GM12878 (cell line): ENCODE measurements around the gene CALN1. TPM values are rescaled to one million over a fixed set of nuclear protein-coding genes. Genes with fewer than 3 reads are reported as not detected.

Source experiments
- ATAC-seq: fragments of 200-7000 bp; cut with Tn5 transposase; 3 replicates; pipeline ENCODE4 v1.9.1; 2020; ENCODE audit warnings: mild to moderate bottlenecking, moderate library complexity
- BruUV-seq: library from RNA; stranded (reverse); fragments of 400-500 nt; replicated peaks from 2 replicates; lab custom pipeline; 2021; lab: Mats Ljungman, UMichigan
- CTCF ChIA-PET: fragments of 300-600 bp; sonication (Branson Sonifier 250); formaldehyde crosslinking; extraction: SDS; loops from one replicate; lab custom pipeline; 2021; ENCODE audit warnings: inconsistent platforms; lab: Yijun Ruan, JAX
- POLR2A ChIA-PET: fragments of 350-600 bp; formaldehyde crosslinking; extraction: SDS; loops from one replicate; lab custom pipeline; 2021; ENCODE audit warnings: inconsistent platforms; lab: Charles Lee
- RAD21 ChIA-PET: fragments of 300-600 bp; sonication (Branson Sonifier 250); formaldehyde crosslinking; loops from one replicate; lab custom pipeline; 2023; ENCODE audit warnings: antibody characterized with exemption; ENCODE audit not compliant: unreplicated experiment; lab: Charles Lee
- SMC1A ChIA-PET: fragments of 300-600 bp; sonication (Branson Sonifier 250); formaldehyde crosslinking; loops from one replicate; lab custom pipeline; 2023; ENCODE audit not compliant: unreplicated experiment, uncharacterized antibody; lab: Charles Lee
- DNase-seq: peaks from one replicate; pipeline ENCODE4 v3.0.0-alpha.2; 2011; ENCODE audit warnings: low read depth, low spot score
- FAIRE-seq: peaks from 3 replicates; lab custom pipeline; 2011; peaks lifted over from hg19 to GRCh38; lab: Jason Lieb, UNC
- H2AFZ ChIP-seq: 2 replicates; pipeline ENCODE4 v1.6.0; 2011; ENCODE audit warnings: low read depth, low read length, control low read depth; ENCODE audit not compliant: control insufficient read depth
- H3K27ac ChIP-seq: 2 replicates; pipeline ENCODE4 v1.5.1; 2011; ENCODE audit warnings: control low read depth; ENCODE audit not compliant: control insufficient read depth, insufficient read depth
- H3K27me3 ChIP-seq, 2 experiments: replicated peaks in 1 of 2; 2 replicates each; pipeline versions ENCODE4 v1.6.0 to v1.6.1; 2011; ENCODE audit warnings: low read length in 1 of 2; ENCODE audit not compliant: control insufficient read depth in 2 of 2, insufficient read depth in 2 of 2
- H3K36me3 ChIP-seq, 2 experiments: 2 replicates each; pipeline ENCODE4 v1.5.1; 2011; ENCODE audit warnings: low read length in 1 of 2; ENCODE audit not compliant: control insufficient read depth in 2 of 2, insufficient read depth in 2 of 2
- H3K4me1 ChIP-seq: 2 replicates; pipeline ENCODE4 v1.6.1; 2011; ENCODE audit warnings: mild to moderate bottlenecking, low read length, moderate library complexity, mixed read lengths; ENCODE audit not compliant: control insufficient read depth, insufficient read depth
- H3K4me2 ChIP-seq: 2 replicates; pipeline ENCODE4 v1.6.0; 2011; ENCODE audit warnings: control low read depth; ENCODE audit not compliant: control insufficient read depth, insufficient read depth
- H3K4me3 ChIP-seq: fragments of 200-600 bp; sonication (generic); 2 replicates; pipeline ENCODE4 v1.5.1; 2016
- H3K79me2 ChIP-seq: 2 replicates; pipeline ENCODE4 v1.6.0; 2011; ENCODE audit warnings: low read length; ENCODE audit not compliant: control insufficient read depth, insufficient read depth
- H3K9ac ChIP-seq: 2 replicates; pipeline ENCODE4 v1.8.0; 2011; ENCODE audit warnings: low read length, control low read depth, mixed read lengths; ENCODE audit not compliant: control insufficient read depth, insufficient read depth
- H3K9me3 ChIP-seq: replicated peaks from 3 replicates; pipeline ENCODE4 v1.5.1; 2011; ENCODE audit warnings: mild to moderate bottlenecking, low read length; ENCODE audit not compliant: control insufficient read depth, insufficient read depth
- H4K20me1 ChIP-seq: 2 replicates; pipeline ENCODE4 v1.6.0; 2011; ENCODE audit not compliant: control insufficient read depth, insufficient read depth
- BRCA1 ChIP-seq: IDR thresholded peaks from 2 replicates; pipeline ENCODE4 v1.6.1; 2011; ENCODE audit warnings: low read depth, low read length, improper control_type of control experiment
- CBX3 ChIP-seq: fragments of 200-600 bp; sonication (generic); IDR thresholded peaks from 2 replicates; pipeline ENCODE4 v1.6.1; 2016; ENCODE audit warnings: low read depth, borderline replicate concordance
- CEBPZ ChIP-seq: fragments of 150-350 bp; IDR thresholded peaks from 2 replicates; pipeline ENCODE4 v1.6.1; 2016; ENCODE audit warnings: low read depth, low read length
- CHD2 ChIP-seq: IDR thresholded peaks from 2 replicates; pipeline ENCODE4 v1.6.1; 2011; ENCODE audit warnings: low read depth, low read length, improper control_type of control experiment, borderline replicate concordance
- ELK1 ChIP-seq: IDR thresholded peaks from 2 replicates; pipeline ENCODE4 v1.6.1; 2012; ENCODE audit warnings: low read depth, low read length, improper control_type of control experiment
- EZH2 ChIP-seq: IDR thresholded peaks from 2 replicates; pipeline ENCODE4 v1.6.1; 2012; ENCODE audit warnings: low read depth, mild to moderate bottlenecking, control low read depth, inconsistent platforms, low read length, borderline replicate concordance; ENCODE audit not compliant: control insufficient read depth
- FOS ChIP-seq: IDR thresholded peaks from 3 replicates; pipeline ENCODE4 v1.6.1; 2011; ENCODE audit warnings: borderline replicate concordance; ENCODE audit not compliant: insufficient read length; ENCODE audit errors: extremely low read depth
- GATAD2B ChIP-seq: fragments of 450-650 bp; conservative IDR thresholded peaks from 2 replicates; pipeline ENCODE4 v1.6.1; 2017; ENCODE audit warnings: low read depth, mild to moderate bottlenecking, moderate library complexity
- NKRF ChIP-seq: fragments of 450-650 bp; conservative IDR thresholded peaks from 2 replicates; pipeline ENCODE4 v1.6.1; 2017; ENCODE audit warnings: mild to moderate bottlenecking, moderate library complexity
- NRF1 ChIP-seq: conservative IDR thresholded peaks from 2 replicates; pipeline ENCODE4 v1.6.1; 2011; ENCODE audit warnings: mild to moderate bottlenecking, low read depth, low read length, improper control_type of control experiment
- RELA ChIP-seq: fragments of 450-650 bp; IDR thresholded peaks from 2 replicates; pipeline ENCODE4 v1.8.0; 2014; ENCODE audit warnings: borderline replicate concordance; ENCODE audit not compliant: partially characterized antibody
- WGBS: methylation state at CpG from one replicate; pipeline ENCODE4 v1.1.6; 2016; ENCODE audit warnings: low lambda C conversion rate; ENCODE audit not compliant: insufficient replicate concordance, insufficient coverage; ENCODE audit errors: missing lambda C conversion rate; 5-methylcytosine and 5-hydroxymethylcytosine counted together
- in situ Hi-C: fragments of 300-500 bp; cut with MboI; formaldehyde crosslinking; loops from 9 replicates; pipeline ENCODE4 v1.14.3; 2018; ENCODE audit warnings: mixed read lengths
- intact Hi-C: fragments of 100-400 bp; cut with micrococcal nuclease; formaldehyde crosslinking; loops from one replicate; pipeline ENCODE4 v1.14.2; 2022; ENCODE audit not compliant: unreplicated experiment
- polyA plus RNA-seq, 11 experiments: library from polyadenylated mRNA; depleted of rRNA in 4 of 11; unstranded in 6 of 11; stranded (reverse) in 5 of 11; fragments of >200 nt; fragmentation: Nextera tagmentation in 4 of 11; fragmentation: Illumina TruSeq in 1 of 11; extraction: Ambion mirVana in 4 of 11; extraction: Trizol in 1 of 11; gene quantifications; 1 replicate in 1 of 11; 2 replicates in 10 of 11; pipeline versions ENCODE4 v1.2.1 to v1.2.3, GENCODE V29; 2011 to 2016; ENCODE audit warnings: inconsistent platforms in 2 of 11, missing spikeins in 2 of 11, low read depth in 1 of 11
- total RNA-seq, 4 experiments: library from RNA; depleted of rRNA in 3 of 4; stranded (reverse); fragments of >200 nt in 3 of 4; fragmentation: Illumina TruSeq in 1 of 4; extraction: Trizol in 1 of 4; gene quantifications; 2 replicates each; pipeline versions ENCODE4 v1.2.1 to v1.2.3, GENCODE V29; 2013 to 2021
- TF ChIP-seq, protein P1 (sequence below), 3 experiments: IDR thresholded peaks in 2 of 3; conservative IDR thresholded peaks in 1 of 3; 2 replicates each; pipeline ENCODE4 v1.5.1; 2011; ENCODE audit warnings: low read depth in 3 of 3, low read length in 3 of 3, mild to moderate bottlenecking in 3 of 3, control low read depth in 2 of 3, moderate library complexity in 2 of 3, inconsistent platforms in 1 of 3, mixed read lengths in 1 of 3; ENCODE audit not compliant: control insufficient read depth in 2 of 3, insufficient read depth in 1 of 3; ENCODE audit errors: extremely low read depth in 1 of 3

Gene CALN1
- total and polyA plus RNA-seq, 10 of the 15 experiments (the other 5 are each of a cell fraction or from before 2014, with no cell fraction given) = 0.48 to 15.3 (median 1.6) TPM

- TF ChIP-seq NKRF (no peak), NRF1 (no peak), CBX3 (no peak), BRCA1 (no peak), ELK1 (no peak), EZH2 (no peak), FOS (no peak), RELA (no peak)
These were observed 5.2 kb downstream of the CALN1 start (continued) for GRCh38 chr7:72406820-72407403.

DNA sequence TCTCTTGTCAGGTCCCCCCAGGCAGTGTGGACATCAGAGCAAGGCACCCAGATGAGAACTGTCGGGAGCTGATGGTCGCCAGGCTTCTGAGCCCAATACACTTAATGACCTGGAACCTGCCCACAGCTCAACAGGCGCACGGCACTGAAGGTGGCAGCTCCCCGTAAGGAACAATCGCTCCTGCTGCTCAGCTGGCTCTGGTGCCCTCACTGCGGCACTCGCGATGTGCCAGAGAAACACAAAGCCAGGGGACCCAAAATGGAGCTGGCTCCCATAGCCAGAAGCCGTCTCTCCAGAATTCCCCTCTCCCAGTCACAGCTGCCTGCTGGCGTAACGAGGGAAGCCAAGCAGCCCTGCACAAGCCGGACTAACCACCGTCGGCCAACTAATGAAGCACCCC, 6.3 kb downstream of the CALN1 start:
- CTCF ChIA-PET = interaction anchor here (0.9 to 1.1 kb wide), 2 partner anchors 238 to 380 kb away, joined by 3 to 7 read pairs; no protein-coding TSS in a partner anchor
- Histone ChIP-seq H3K36me3 (no peaks in the 10 kb centered on the region), H3K27me3 (no peaks in the 10 kb centered on the region), H3K4me1 (no peaks in the 10 kb centered on the region), H3K9me3 (no peaks in the 10 kb centered on the region; the same call in 2 of the 3 replicates), H2AFZ (no peak overlapping the region), H3K9ac (no peak overlapping the region), H3K4me2 (no peak overlapping the region), H3K79me2 (no peaks in the 10 kb centered on the region), H3K27ac (no peak overlapping the region), H3K4me3 (no peak overlapping the region), H4K20me1 (no peaks in the 10 kb centered on the region)
- SMC1A ChIA-PET = interaction anchor here (1.1 kb wide), 1 partner anchor 22 kb away, joined by 5 read pairs; no protein-coding TSS in a partner anchor
- RAD21 ChIA-PET = interaction anchor here (1.0 kb wide), 1 partner anchor 88 kb away, joined by 3 read pairs; no protein-coding TSS in a partner anchor
- no peak for FAIRE-seq
- no peak for DNase-seq
- POLR2A ChIA-PET = no interaction called here
- 59% methylated on average over 15 of the region's 15 CpGs for WGBS
- in situ Hi-C loops (no loop called here), intact Hi-C loops (no loop called here)
- BruUV-seq = no TSS peak
- no peak for ATAC-seq
- TF ChIP-seq CEBPZ (no peak), EZH2 (no peak), CHD2 (no peak), GATAD2B (no peak)
- TF ChIP-seq, protein P1, sequence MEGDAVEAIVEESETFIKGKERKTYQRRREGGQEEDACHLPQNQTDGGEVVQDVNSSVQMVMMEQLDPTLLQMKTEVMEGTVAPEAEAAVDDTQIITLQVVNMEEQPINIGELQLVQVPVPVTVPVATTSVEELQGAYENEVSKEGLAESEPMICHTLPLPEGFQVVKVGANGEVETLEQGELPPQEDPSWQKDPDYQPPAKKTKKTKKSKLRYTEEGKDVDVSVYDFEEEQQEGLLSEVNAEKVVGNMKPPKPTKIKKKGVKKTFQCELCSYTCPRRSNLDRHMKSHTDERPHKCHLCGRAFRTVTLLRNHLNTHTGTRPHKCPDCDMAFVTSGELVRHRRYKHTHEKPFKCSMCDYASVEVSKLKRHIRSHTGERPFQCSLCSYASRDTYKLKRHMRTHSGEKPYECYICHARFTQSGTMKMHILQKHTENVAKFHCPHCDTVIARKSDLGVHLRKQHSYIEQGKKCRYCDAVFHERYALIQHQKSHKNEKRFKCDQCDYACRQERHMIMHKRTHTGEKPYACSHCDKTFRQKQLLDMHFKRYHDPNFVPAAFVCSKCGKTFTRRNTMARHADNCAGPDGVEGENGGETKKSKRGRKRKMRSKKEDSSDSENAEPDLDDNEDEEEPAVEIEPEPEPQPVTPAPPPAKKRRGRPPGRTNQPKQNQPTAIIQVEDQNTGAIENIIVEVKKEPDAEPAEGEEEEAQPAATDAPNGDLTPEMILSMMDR (IDR thresholded peaks at IDR 0.05 in 2 of 3, conservative IDR thresholded peaks at IDR 0.05 in 1 of 3; ENCODE audit: control insufficient read depth in 2 of 3, extremely low read depth in 1 of 3, insufficient read depth in 1 of 3, low read depth in 3 of 3, low read length in 3 of 3) = no peak
